ENCODE measurements around the gene UGT1A9.

Gene UGT1A9

GRCh38 chr2:233816771-233817170, 145.1 kb downstream of the UGT1A9 start:
- no peak for DNase-seq (ENCODE audit: low read depth in 2 of 2)

DNA sequence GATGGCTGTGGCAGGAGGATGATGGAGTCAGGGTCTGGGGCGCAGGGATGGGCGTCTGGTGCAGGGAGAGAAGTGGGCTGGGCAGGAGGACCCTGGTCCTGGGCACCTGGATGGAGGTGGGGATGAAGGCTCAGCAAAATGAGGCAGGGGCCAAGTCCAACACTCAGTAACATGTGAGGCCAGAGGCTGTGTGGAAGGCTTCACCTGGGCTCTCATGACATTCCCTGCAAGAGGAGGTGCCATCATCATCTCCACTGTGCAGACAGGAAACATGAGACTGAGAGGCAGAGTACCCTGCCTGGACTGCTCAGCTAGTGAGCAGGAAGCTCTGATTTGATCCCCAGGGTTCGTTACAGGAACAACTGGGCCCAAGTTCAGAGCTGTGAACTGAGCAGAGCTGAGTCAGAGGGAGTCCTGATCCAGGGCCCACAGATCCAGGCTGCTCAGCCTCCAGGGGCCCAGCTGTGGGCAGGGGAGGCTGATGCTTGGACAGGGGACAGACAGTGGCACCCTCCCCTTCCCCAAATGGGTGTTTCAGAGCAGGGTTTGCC, 145.7 kb downstream of the UGT1A9 start:
- no peak for DNase-seq (ENCODE audit: low read depth in 2 of 2)

GRCh38 chr2:233817995-233818638, 146.4 kb downstream of the UGT1A9 start:
- no peak for DNase-seq (ENCODE audit: low read depth in 2 of 2)

DNA sequence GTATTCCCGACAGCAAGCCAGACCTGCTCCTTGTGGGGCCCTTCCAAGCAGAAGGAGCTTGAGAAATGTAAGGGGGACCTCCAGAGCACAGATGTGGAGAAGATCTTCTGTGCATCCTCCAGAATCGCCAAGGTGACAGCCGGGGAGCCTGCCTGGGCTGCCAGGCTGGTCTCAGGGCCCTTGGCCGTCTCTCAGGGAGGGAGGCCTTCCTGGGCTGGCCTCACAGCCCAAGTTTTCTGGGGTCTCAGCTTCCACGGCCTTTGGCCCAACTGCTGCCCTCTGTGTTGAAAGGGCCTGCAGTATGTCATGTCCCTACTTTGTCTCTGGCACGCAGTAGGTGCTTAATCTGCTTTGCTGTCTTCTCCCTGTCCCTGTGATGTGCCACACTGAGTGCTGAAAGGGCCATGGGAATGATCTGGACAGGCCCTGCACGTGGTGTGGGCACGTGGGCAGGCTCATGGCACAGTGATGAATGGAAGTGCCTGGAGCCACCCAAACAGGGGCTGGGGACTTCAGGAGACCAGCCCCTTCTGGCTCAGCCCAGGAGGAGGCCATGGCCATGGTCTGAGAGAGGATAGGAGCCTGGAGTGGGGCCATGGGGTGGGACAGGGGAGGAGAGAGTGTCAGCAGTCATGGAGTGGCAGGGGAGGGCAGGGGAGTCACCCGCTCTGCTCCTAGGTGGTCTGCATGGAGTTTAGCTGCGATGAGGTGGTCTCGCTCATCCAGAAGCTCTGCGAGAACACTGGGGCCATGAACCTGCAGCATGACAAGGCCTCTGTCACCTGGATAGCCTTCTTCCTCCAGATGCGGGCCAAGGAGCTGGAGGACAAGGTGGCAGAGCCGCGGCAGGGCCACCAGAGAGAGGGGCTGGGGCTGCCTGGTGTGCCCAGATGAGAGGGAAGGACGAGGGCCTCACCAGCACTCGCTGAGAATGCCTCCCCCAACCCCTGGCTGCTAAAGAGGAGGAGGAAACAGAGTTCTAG, 147.2 kb downstream of the UGT1A9 start:
- DNase-seq (ENCODE audit: low read depth in 2 of 2), result no peak

DNA sequence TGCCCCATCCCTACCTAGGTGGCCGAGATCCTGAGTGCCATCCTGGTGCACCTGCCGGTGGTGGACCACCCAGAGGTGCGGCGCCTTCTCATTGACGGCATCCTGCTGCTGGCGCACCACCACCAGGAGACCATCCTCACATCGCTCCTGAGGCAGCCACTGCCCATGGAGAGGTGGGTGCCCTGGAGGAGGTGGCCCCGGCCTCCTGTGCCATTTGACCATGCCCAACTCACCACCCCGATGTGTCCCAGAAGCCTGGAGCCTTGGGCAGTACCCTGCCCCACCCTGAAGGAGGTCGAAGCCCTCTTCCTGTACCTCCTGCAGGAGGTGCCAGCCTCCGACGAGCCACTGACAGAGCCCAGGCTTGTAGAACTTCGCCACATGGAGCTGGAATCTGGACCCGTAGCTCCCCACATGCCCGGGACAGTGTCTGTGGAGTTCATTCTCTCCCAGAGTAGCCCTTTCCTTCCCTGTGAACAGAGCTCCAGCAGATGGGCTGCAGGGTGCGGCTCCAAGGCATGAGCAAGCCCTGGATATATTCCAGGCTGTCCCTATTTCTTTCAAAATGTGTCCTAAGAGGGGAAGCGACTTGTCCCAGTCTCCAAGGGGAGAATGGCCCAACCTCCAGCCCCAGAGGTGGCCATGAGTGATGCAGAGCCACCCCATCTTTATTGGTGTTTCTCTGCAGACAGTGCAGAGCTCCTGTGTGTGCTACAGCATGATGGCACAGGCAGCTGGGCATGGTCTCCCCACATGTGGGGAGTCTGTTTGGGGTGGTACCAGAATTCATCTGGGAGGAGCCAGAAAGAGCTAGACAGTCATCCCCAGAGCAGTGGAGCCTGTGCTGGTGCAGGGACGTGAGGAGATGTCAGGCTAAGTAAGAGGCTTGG, 148.4 kb downstream of the UGT1A9 start:
- no peak for DNase-seq (ENCODE audit: low read depth in 2 of 2)

- DNase-seq (ENCODE audit: low read depth in 2 of 2), result no peak
Measured at GRCh38 chr2:233820774-233821105, 149.0 kb downstream of the UGT1A9 start.

- DNase-seq (ENCODE audit: low read depth in 2 of 2), result no peak
Measured at GRCh38 chr2:233821196-233821595, 149.5 kb downstream of the UGT1A9 start.

GRCh38 chr2:233821709-233822100, 150.0 kb downstream of the UGT1A9 start:
- no peak for DNase-seq (ENCODE audit: low read depth in 2 of 2)

- no peak for DNase-seq (ENCODE audit: low read depth in 2 of 2)
Measured at GRCh38 chr2:233822101-233822771, 150.5 kb downstream of the UGT1A9 start.

Data from stimulated activated CD8-positive, alpha-beta memory T cell treated with anti-CD3 and anti-CD28 coated beads, Interleukin-15, amount 100 ng/mL, for 48 hours (primary cell).